Measurements from ENCODE around the gene KBTBD8.
A peak's percentile ranks its signal among the peaks of the same experiment; 100 is the strongest.

- TF ChIP-seq YY1 (IDR thresholded peaks at IDR 0.05; ENCODE audit: low read depth, low read length) (no peak), TAF1 (IDR thresholded peaks at IDR 0.05; ENCODE audit: low read depth, low read length) (no peak), POLR2A (IDR thresholded peaks at IDR 0.05; ENCODE audit: control extremely low read depth in 1 of 2, low read depth in 2 of 2, low read length in 2 of 2) (no peak), ATF2 (IDR thresholded peaks at IDR 0.05; ENCODE audit: low read length) (no peak), CEBPB (IDR thresholded peaks at IDR 0.05; ENCODE audit: low read depth, low read length) (peak; percentile 46; the same call in 1 of the 2 replicates), EGR1 (IDR thresholded peaks at IDR 0.05; ENCODE audit: borderline replicate concordance, low read depth, low read length) (no peak), ASH2L (IDR thresholded peaks at IDR 0.05; ENCODE audit: low read length) (no peak)
- TF ChIP-seq, protein P1, sequence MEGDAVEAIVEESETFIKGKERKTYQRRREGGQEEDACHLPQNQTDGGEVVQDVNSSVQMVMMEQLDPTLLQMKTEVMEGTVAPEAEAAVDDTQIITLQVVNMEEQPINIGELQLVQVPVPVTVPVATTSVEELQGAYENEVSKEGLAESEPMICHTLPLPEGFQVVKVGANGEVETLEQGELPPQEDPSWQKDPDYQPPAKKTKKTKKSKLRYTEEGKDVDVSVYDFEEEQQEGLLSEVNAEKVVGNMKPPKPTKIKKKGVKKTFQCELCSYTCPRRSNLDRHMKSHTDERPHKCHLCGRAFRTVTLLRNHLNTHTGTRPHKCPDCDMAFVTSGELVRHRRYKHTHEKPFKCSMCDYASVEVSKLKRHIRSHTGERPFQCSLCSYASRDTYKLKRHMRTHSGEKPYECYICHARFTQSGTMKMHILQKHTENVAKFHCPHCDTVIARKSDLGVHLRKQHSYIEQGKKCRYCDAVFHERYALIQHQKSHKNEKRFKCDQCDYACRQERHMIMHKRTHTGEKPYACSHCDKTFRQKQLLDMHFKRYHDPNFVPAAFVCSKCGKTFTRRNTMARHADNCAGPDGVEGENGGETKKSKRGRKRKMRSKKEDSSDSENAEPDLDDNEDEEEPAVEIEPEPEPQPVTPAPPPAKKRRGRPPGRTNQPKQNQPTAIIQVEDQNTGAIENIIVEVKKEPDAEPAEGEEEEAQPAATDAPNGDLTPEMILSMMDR (IDR thresholded peaks at IDR 0.05; ENCODE audit: control extremely low read depth in 1 of 3, insufficient read depth in 1 of 3, low read depth in 1 of 3, low read length in 3 of 3), result no peak
- TF ChIP-seq, protein P2, sequence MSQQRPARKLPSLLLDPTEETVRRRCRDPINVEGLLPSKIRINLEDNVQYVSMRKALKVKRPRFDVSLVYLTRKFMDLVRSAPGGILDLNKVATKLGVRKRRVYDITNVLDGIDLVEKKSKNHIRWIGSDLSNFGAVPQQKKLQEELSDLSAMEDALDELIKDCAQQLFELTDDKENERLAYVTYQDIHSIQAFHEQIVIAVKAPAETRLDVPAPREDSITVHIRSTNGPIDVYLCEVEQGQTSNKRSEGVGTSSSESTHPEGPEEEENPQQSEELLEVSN (IDR thresholded peaks at IDR 0.05), result no peak
These were observed 14.5 kb downstream of the KBTBD8 start for GRCh38 chr3:67012564-67012963.
